ENCODE measurements around the gene SFMBT2.

Gene SFMBT2

GRCh38 chr10:7121154-7121797 lies 289.6 kb downstream of the SFMBT2 start:
- peak; percentile 79 for DNase-seq

- no peak for DNase-seq
Observed at GRCh38 chr10:7119325-7120015, 291.4 kb downstream of the SFMBT2 start.

- DNase-seq, result no peak
Observed at GRCh38 chr10:7117806-7118674, 292.8 kb downstream of the SFMBT2 start.

DNA sequence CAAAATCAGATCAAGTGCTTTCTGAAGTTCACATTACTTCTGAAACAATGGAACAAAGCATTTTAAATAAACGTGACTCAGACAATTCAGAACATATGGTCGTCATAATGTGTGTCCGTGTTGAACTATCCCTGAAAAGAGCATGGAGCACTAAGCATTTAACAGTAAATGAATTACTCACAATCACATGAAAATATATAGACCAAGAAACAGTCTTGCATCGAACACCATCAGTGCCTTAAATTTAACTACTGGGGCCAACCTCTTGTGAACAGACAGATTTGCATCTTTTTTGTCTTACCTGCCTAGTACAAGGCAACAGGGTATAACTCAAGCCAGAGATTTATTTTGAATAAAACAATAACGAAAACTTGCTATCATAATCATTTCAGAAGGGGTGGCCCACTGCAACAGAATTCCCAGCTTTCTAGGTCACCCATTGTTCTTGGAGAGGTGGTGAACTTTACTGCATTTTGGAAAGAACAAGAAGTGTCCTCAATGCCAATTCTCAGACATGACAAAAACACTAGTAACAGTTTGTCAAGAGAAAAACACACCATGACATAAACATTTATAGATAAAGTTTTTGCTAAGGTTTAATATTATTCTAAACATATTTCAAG lies 293.5 kb downstream of the SFMBT2 start:
- no peak for DNase-seq

- DNase-seq, result no peak
Observed at GRCh38 chr10:7111561-7111960, 299.3 kb downstream of the SFMBT2 start.

DNA sequence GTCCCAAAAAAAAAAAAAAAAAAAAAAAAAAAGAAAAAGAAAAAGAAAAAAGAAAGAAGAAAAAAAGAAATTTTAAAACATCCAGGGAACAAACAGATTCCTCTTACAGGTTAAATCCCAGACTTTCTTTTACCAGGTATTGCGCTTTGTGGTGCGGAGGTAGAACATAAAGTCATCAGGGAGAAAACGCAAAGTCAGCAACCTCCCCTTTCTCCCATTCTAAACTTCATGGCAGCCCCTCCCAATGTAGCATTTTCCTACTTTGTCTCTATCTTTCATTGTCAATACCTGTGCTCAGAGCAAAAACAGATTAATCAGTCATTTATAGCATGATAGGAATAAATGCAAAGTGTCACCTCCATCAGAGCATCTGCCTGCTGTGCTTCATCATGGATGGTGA lies 299.7 kb downstream of the SFMBT2 start:
- no peak for DNase-seq
